Hepatocyte (in vitro differentiated cells): Measurements from ENCODE around the gene ZAP70. TPM values are rescaled to one million over a fixed set of nuclear protein-coding genes. Genes with fewer than 3 reads are reported as not detected.

Experiments used
- DNase-seq: peaks from one replicate; pipeline ENCODE4 v3.0.0-alpha.2; 2016; ENCODE audit warnings: low spot score
- H2AFZ ChIP-seq: fragments of 200-600 bp; sonication (generic); 2 replicates; pipeline ENCODE4 v1.6.0; 2016; ENCODE audit warnings: antibody characterized with exemption, mild to moderate bottlenecking
- H3K27ac ChIP-seq: fragments of 200-600 bp; sonication (generic); 2 replicates; pipeline ENCODE4 v1.5.1; 2016; ENCODE audit warnings: mild to moderate bottlenecking
- H3K27me3 ChIP-seq: fragments of 200-600 bp; sonication (generic); 2 replicates; pipeline ENCODE4 v1.6.1; 2016
- H3K36me3 ChIP-seq: fragments of 200-600 bp; sonication (generic); replicated peaks from 2 replicates; pipeline ENCODE4 v1.5.1; 2016; ENCODE audit warnings: low read depth; ENCODE audit not compliant: insufficient read depth
- H3K4me1 ChIP-seq: fragments of 200-600 bp; sonication (generic); 2 replicates; pipeline ENCODE4 v1.5.1; 2016; ENCODE audit warnings: mild to moderate bottlenecking, moderate library complexity; ENCODE audit not compliant: insufficient read depth
- H3K4me2 ChIP-seq: fragments of 200-600 bp; sonication (generic); 2 replicates; pipeline ENCODE4 v1.6.0; 2016
- H3K4me3 ChIP-seq: fragments of 200-600 bp; sonication (generic); 2 replicates; pipeline ENCODE4 v1.5.1; 2016; ENCODE audit warnings: mild to moderate bottlenecking
- H3K79me2 ChIP-seq: fragments of 200-600 bp; sonication (generic); 2 replicates; pipeline ENCODE4 v1.6.0; 2017; ENCODE audit warnings: mild to moderate bottlenecking
- H3K9me2 ChIP-seq: fragments of 200-600 bp; sonication (generic); replicated peaks from 2 replicates; pipeline ENCODE4 v1.6.0; 2017; ENCODE audit warnings: mild to moderate bottlenecking; ENCODE audit not compliant: insufficient read depth
- H3K9me3 ChIP-seq: fragments of 200-600 bp; sonication (generic); 2 replicates; pipeline ENCODE4 v1.5.1; 2016; ENCODE audit warnings: low read depth, mild to moderate bottlenecking
- H4K20me1 ChIP-seq: fragments of 200-600 bp; sonication (generic); 2 replicates; pipeline ENCODE4 v1.6.0; 2016; ENCODE audit warnings: mild to moderate bottlenecking; ENCODE audit not compliant: insufficient read depth, poor library complexity, severe bottlenecking
- EZH2 ChIP-seq: fragments of 200-600 bp; sonication (generic); IDR thresholded peaks from 2 replicates; pipeline ENCODE4 v1.6.1; 2016; ENCODE audit warnings: antibody characterized with exemption, mild to moderate bottlenecking, borderline replicate concordance
- EZH2phosphoT487 ChIP-seq: fragments of 200-600 bp; sonication (generic); IDR thresholded peaks from one replicate; pipeline ENCODE4 v1.6.1; 2018; ENCODE audit warnings: antibody characterized with exemption, mild to moderate bottlenecking, low read depth, moderate library complexity; ENCODE audit not compliant: unreplicated experiment, severe bottlenecking
- WGBS: methylation state at CpG from one replicate; pipeline ENCODE4 v1.1.6; 2016; ENCODE audit warnings: low lambda C conversion rate; ENCODE audit errors: missing lambda C conversion rate; 5-methylcytosine and 5-hydroxymethylcytosine counted together
- polyA plus RNA-seq: library from polyadenylated mRNA; unstranded; fragments of >200 nt; fragmentation: Nextera tagmentation; extraction: Ambion mirVana; gene quantifications from 2 replicates; pipeline ENCODE4 v1.2.1, GENCODE V29; 2016
- total RNA-seq: library from RNA; depleted of rRNA; stranded (reverse); fragments of >200 nt; gene quantifications from 2 replicates; pipeline ENCODE4 v1.2.3, GENCODE V29; 2014
- TF ChIP-seq, protein P1 (sequence below): fragments of 200-600 bp; sonication (generic); IDR thresholded peaks from 2 replicates; pipeline ENCODE4 v1.5.1; 2016; ENCODE audit warnings: antibody characterized with exemption, mild to moderate bottlenecking; ENCODE audit not compliant: poor library complexity

Gene ZAP70
- total and polyA plus RNA-seq, 2 experiments from 2014 or later: 0.80 to 1.5 TPM

DNA sequence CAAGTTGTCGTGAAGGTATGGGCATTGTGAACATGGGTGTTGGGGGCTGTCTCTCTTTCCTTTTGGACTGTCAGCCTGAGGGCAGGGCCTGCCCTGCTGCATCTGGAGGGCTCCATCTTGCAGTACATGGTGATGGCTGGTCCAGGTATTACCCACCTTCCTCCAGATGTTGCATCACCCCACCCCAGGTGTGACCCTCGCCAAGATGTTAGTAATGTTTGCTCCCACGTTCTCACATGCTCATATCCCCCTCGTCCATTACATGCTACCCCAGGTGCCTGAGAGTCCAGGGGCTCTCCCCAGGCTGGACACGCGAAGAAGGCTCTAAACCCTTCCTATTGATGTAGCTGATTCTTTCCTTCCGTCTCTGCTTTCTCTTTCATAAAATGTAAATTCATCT lies 13.9 kb downstream of the ZAP70 start:
- Histone ChIP-seq H3K9me2 (no peaks in the 10 kb centered on the region), H3K9me3 (no peaks in the 10 kb centered on the region), H3K27ac (no peak overlapping the region), H3K27me3 (no peaks in the 10 kb centered on the region), H2AFZ (no peak overlapping the region), H3K79me2 (no peaks in the 10 kb centered on the region), H4K20me1 (no peaks in the 10 kb centered on the region), H3K4me2 (no peak overlapping the region), H3K36me3 (no peaks in the 10 kb centered on the region), H3K4me3 (no peak overlapping the region), H3K4me1 (no peaks in the 10 kb centered on the region)
- DNase-seq: no peak
- 88% methylated on average over 7 of the region's 7 CpGs for WGBS
- TF ChIP-seq EZH2 (no peak), EZH2phosphoT487 (no peak)
- TF ChIP-seq, protein P1, sequence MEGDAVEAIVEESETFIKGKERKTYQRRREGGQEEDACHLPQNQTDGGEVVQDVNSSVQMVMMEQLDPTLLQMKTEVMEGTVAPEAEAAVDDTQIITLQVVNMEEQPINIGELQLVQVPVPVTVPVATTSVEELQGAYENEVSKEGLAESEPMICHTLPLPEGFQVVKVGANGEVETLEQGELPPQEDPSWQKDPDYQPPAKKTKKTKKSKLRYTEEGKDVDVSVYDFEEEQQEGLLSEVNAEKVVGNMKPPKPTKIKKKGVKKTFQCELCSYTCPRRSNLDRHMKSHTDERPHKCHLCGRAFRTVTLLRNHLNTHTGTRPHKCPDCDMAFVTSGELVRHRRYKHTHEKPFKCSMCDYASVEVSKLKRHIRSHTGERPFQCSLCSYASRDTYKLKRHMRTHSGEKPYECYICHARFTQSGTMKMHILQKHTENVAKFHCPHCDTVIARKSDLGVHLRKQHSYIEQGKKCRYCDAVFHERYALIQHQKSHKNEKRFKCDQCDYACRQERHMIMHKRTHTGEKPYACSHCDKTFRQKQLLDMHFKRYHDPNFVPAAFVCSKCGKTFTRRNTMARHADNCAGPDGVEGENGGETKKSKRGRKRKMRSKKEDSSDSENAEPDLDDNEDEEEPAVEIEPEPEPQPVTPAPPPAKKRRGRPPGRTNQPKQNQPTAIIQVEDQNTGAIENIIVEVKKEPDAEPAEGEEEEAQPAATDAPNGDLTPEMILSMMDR: no peak

DNA sequence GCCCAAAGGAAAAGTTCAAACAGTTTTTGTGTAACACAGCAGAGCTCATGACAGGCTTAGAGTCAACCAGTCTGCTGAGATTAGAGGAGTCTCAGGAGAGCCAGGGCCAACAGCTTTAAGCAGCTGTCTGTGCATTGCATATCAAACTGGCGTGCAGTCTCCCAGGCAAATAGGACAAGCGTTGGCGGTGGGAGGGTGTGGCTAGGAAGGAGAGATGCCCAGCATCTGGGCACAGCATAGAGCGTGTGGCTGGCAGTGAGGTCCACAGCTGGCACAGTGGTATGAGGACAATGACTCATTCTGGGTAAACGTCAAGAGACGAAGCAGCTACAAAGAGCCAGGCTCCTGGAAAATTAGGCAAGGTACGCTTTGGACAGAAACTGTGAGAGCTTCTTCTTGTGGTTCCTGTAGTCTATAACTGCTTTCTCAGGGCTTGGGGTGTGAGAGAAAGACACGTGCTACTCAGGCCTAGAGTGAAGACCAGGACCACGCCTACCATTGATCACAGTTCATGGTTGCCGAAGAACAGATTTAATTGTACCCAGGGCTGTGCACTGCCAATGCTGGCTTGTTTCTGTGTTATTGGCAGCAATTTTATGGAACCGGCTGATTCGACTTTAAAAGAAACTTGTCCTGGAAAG lies 14.8 kb downstream of the ZAP70 start:
- 67% methylated on average over 12 of the region's 12 CpGs for WGBS
- TF ChIP-seq, protein P1: no peak
- TF ChIP-seq EZH2: no peak
- TF ChIP-seq EZH2phosphoT487: no peak
- no peaks in the 10 kb centered on the region for H3K79me2 ChIP-seq
- H3K36me3 ChIP-seq: no peaks in the 10 kb centered on the region
- H3K4me3 ChIP-seq: no peak overlapping the region
- H3K9me3 ChIP-seq: no peaks in the 10 kb centered on the region
- no peaks in the 10 kb centered on the region for H3K4me1 ChIP-seq
- no peak overlapping the region for H2AFZ ChIP-seq
- no peak for DNase-seq
- H3K4me2 ChIP-seq: no peak overlapping the region
- no peak overlapping the region for H3K27ac ChIP-seq
- no peaks in the 10 kb centered on the region for H3K27me3 ChIP-seq
- H3K9me2 ChIP-seq: no peaks in the 10 kb centered on the region
- no peaks in the 10 kb centered on the region for H4K20me1 ChIP-seq

DNA sequence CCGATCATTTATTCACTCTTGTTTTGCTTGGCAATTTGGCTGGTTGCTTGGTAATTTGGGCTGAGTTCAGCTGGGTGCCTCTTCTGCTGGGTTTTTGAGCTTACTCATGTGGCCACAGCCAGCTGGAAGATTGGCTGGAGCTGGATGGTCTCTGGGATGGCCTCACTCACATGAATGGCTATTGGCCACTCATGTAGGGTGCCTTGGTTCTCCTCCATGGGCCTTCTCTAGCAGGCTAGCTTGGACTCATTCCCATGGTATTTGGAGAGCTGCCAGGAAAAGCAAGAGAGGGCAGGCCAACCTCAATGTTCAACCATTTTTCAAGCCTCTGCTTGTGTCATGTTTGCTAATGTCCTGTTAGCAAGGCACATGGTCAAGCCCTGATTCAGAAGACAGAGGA lies 16.9 kb downstream of the ZAP70 start:
- no peak for DNase-seq
- no peak overlapping the region for H2AFZ ChIP-seq
- no peaks in the 10 kb centered on the region for H3K9me3 ChIP-seq
- H3K79me2 ChIP-seq: no peaks in the 10 kb centered on the region
- no peak overlapping the region for H3K4me3 ChIP-seq
- no peaks in the 10 kb centered on the region for H3K4me1 ChIP-seq
- no peak overlapping the region for H3K27ac ChIP-seq
- H3K27me3 ChIP-seq: no peaks in the 10 kb centered on the region
- H3K4me2 ChIP-seq: no peak overlapping the region
- H3K36me3 ChIP-seq: no peaks in the 10 kb centered on the region
- no peaks in the 10 kb centered on the region for H4K20me1 ChIP-seq
- no peak for TF ChIP-seq EZH2
- TF ChIP-seq EZH2phosphoT487: no peak
- TF ChIP-seq, protein P1: no peak
- WGBS: 100% methylated on average over 1 of the region's 1 CpG
- no peaks in the 10 kb centered on the region for H3K9me2 ChIP-seq
